Measurements from ENCODE around the gene PORCN. TPM values are rescaled to one million over a fixed set of nuclear protein-coding genes. Genes with fewer than 3 reads are reported as not detected.

Gene PORCN
- total and polyA plus RNA-seq, 4 donors = 0.70 to 4.9 (median 2.8) TPM

DNA sequence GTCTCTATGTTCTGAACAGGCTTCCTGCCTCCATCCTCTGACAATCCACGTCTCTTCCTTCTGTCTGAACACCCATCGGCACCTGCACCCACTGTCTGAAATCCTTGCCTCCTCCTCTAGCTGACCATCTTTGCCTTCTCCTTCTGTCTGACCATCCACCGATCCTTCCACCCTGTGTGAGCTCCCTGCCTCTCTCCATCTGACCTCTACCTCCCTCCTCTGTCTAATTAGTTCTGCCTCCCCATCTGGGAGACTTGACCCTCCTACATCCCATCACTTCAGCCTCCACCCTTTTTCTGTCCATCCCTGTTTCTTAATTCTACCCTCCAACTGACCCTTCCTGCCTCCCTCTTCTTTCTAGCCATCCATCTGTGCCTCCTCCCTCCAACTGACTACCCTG, 48.8 kb upstream of the PORCN start:
- 94% methylated on average over 3 of the region's 3 CpGs for WGBS
- Histone ChIP-seq H3K27me3 (ENCODE audit: control insufficient read depth in 4 of 4, insufficient read depth in 4 of 4, low read length in 3 of 4) (no peaks in the 10 kb centered on the region), H3K4me3 (ENCODE audit: low read depth in 1 of 3, low read length in 3 of 3) (no peak overlapping the region), H3K9me3 (ENCODE audit: control insufficient read depth in 4 of 4, low read length in 3 of 4) (no peaks in the 10 kb centered on the region), H3K27ac (ENCODE audit: low read depth in 1 of 2, low read length in 2 of 2) (no peak overlapping the region), H3K36me3 (ENCODE audit: control insufficient read depth in 4 of 4, insufficient read depth in 3 of 4, low read depth in 1 of 4, low read length in 3 of 4) (no peaks in the 10 kb centered on the region), H3K4me1 (ENCODE audit: control insufficient read depth in 4 of 4, insufficient read depth in 4 of 4, low read length in 3 of 4) (no peaks in the 10 kb centered on the region), H3K9ac (ENCODE audit: low read depth in 1 of 2, low read length in 2 of 2) (no peak overlapping the region)
- no peak for DNase-seq (ENCODE audit: low spot score)
- TF ChIP-seq EGR1 (IDR thresholded peaks at IDR 0.05; ENCODE audit: low read depth in 2 of 2) (no peak), RAD21 (IDR thresholded peaks at IDR 0.05) (no peak), JUND (IDR thresholded peaks at IDR 0.05) (no peak), NR2F2 (IDR thresholded peaks at IDR 0.05) (no peak), HNF4G (IDR thresholded peaks at IDR 0.05) (no peak), SP1 (IDR thresholded peaks at IDR 0.05) (no peak), FOXA2 (IDR thresholded peaks at IDR 0.05) (no peak), YY1 (IDR thresholded peaks at IDR 0.05) (no peak), HNF4A (conservative IDR thresholded peaks at IDR 0.05) (no peak), TAF1 (conservative IDR thresholded peaks at IDR 0.05) (no peak), RXRA (IDR thresholded peaks at IDR 0.05) (no peak), FOXA1 (IDR thresholded peaks at IDR 0.05) (no peak)
- TF ChIP-seq, protein P1, sequence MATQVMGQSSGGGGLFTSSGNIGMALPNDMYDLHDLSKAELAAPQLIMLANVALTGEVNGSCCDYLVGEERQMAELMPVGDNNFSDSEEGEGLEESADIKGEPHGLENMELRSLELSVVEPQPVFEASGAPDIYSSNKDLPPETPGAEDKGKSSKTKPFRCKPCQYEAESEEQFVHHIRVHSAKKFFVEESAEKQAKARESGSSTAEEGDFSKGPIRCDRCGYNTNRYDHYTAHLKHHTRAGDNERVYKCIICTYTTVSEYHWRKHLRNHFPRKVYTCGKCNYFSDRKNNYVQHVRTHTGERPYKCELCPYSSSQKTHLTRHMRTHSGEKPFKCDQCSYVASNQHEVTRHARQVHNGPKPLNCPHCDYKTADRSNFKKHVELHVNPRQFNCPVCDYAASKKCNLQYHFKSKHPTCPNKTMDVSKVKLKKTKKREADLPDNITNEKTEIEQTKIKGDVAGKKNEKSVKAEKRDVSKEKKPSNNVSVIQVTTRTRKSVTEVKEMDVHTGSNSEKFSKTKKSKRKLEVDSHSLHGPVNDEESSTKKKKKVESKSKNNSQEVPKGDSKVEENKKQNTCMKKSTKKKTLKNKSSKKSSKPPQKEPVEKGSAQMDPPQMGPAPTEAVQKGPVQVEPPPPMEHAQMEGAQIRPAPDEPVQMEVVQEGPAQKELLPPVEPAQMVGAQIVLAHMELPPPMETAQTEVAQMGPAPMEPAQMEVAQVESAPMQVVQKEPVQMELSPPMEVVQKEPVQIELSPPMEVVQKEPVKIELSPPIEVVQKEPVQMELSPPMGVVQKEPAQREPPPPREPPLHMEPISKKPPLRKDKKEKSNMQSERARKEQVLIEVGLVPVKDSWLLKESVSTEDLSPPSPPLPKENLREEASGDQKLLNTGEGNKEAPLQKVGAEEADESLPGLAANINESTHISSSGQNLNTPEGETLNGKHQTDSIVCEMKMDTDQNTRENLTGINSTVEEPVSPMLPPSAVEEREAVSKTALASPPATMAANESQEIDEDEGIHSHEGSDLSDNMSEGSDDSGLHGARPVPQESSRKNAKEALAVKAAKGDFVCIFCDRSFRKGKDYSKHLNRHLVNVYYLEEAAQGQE (IDR thresholded peaks at IDR 0.05) = no peak
- TF ChIP-seq, protein P2, sequence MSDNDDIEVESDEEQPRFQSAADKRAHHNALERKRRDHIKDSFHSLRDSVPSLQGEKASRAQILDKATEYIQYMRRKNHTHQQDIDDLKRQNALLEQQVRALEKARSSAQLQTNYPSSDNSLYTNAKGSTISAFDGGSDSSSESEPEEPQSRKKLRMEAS (IDR thresholded peaks at IDR 0.05) = no peak
- TF ChIP-seq, protein P3, sequence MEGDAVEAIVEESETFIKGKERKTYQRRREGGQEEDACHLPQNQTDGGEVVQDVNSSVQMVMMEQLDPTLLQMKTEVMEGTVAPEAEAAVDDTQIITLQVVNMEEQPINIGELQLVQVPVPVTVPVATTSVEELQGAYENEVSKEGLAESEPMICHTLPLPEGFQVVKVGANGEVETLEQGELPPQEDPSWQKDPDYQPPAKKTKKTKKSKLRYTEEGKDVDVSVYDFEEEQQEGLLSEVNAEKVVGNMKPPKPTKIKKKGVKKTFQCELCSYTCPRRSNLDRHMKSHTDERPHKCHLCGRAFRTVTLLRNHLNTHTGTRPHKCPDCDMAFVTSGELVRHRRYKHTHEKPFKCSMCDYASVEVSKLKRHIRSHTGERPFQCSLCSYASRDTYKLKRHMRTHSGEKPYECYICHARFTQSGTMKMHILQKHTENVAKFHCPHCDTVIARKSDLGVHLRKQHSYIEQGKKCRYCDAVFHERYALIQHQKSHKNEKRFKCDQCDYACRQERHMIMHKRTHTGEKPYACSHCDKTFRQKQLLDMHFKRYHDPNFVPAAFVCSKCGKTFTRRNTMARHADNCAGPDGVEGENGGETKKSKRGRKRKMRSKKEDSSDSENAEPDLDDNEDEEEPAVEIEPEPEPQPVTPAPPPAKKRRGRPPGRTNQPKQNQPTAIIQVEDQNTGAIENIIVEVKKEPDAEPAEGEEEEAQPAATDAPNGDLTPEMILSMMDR (IDR thresholded peaks at IDR 0.05; ENCODE audit: low read depth, low read length, missing input control) = no peak
- TF ChIP-seq, protein P4, sequence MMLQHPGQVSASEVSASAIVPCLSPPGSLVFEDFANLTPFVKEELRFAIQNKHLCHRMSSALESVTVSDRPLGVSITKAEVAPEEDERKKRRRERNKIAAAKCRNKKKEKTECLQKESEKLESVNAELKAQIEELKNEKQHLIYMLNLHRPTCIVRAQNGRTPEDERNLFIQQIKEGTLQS (IDR thresholded peaks at IDR 0.05) = no peak
- TF ChIP-seq, protein P5, sequence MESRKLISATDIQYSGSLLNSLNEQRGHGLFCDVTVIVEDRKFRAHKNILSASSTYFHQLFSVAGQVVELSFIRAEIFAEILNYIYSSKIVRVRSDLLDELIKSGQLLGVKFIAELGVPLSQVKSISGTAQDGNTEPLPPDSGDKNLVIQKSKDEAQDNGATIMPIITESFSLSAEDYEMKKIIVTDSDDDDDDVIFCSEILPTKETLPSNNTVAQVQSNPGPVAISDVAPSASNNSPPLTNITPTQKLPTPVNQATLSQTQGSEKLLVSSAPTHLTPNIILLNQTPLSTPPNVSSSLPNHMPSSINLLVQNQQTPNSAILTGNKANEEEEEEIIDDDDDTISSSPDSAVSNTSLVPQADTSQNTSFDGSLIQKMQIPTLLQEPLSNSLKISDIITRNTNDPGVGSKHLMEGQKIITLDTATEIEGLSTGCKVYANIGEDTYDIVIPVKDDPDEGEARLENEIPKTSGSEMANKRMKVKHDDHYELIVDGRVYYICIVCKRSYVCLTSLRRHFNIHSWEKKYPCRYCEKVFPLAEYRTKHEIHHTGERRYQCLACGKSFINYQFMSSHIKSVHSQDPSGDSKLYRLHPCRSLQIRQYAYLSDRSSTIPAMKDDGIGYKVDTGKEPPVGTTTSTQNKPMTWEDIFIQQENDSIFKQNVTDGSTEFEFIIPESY (IDR thresholded peaks at IDR 0.05) = no peak

DNA sequence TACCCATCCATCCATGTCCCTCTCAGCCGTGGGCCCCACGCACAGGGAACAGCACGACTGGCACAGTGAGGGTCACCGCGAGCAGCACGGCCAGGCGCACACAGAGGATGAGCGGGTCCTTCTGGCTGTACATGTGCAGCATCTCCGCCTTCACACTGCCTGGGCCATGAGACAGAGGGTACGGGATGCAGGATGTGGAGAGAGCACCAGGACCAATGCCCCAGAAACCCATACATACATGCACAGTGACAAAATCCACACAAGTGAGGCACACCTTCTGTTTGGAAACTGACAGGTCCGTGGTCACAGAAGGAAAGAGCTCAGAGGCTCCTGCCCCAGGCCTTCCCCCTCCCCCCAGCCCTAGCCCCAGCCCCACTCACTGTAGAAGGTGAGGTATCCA, 48.2 kb upstream of the PORCN start:
- Histone ChIP-seq H3K27ac (ENCODE audit: low read depth in 1 of 2, low read length in 2 of 2) (no peak overlapping the region), H3K27me3 (ENCODE audit: control insufficient read depth in 4 of 4, insufficient read depth in 4 of 4, low read length in 3 of 4) (no peaks in the 10 kb centered on the region), H3K9me3 (ENCODE audit: control insufficient read depth in 4 of 4, low read length in 3 of 4) (no peaks in the 10 kb centered on the region), H3K4me3 (ENCODE audit: low read depth in 1 of 3, low read length in 3 of 3) (no peak overlapping the region), H3K36me3 (ENCODE audit: control insufficient read depth in 4 of 4, insufficient read depth in 3 of 4, low read depth in 1 of 4, low read length in 3 of 4) (no peaks in the 10 kb centered on the region), H3K9ac (ENCODE audit: low read depth in 1 of 2, low read length in 2 of 2) (no peak overlapping the region), H3K4me1 (ENCODE audit: control insufficient read depth in 4 of 4, insufficient read depth in 4 of 4, low read length in 3 of 4) (no peaks in the 10 kb centered on the region)
- no peak for DNase-seq (ENCODE audit: low spot score)
- WGBS = 94% methylated on average over 11 of the region's 11 CpGs
- TF ChIP-seq TAF1 (conservative IDR thresholded peaks at IDR 0.05) = no peak
- no peak for TF ChIP-seq NR2F2 (IDR thresholded peaks at IDR 0.05)
- TF ChIP-seq RXRA (IDR thresholded peaks at IDR 0.05) = no peak
- TF ChIP-seq, protein P1 (IDR thresholded peaks at IDR 0.05) = no peak
- TF ChIP-seq, protein P4 (IDR thresholded peaks at IDR 0.05) = no peak
- no peak for TF ChIP-seq EGR1 (IDR thresholded peaks at IDR 0.05; ENCODE audit: low read depth in 2 of 2)
- no peak for TF ChIP-seq HNF4A (conservative IDR thresholded peaks at IDR 0.05)
- TF ChIP-seq JUND (IDR thresholded peaks at IDR 0.05) = no peak
- TF ChIP-seq FOXA1 (IDR thresholded peaks at IDR 0.05) = no peak
- TF ChIP-seq HNF4G (IDR thresholded peaks at IDR 0.05) = no peak
- TF ChIP-seq YY1 (IDR thresholded peaks at IDR 0.05) = no peak
- no peak for TF ChIP-seq GABPA (IDR thresholded peaks at IDR 0.05 in 1 of 2, conservative IDR thresholded peaks at IDR 0.05 in 1 of 2)
- no peak for TF ChIP-seq SP1 (IDR thresholded peaks at IDR 0.05)
- TF ChIP-seq, protein P2 (IDR thresholded peaks at IDR 0.05) = no peak
- no peak for TF ChIP-seq RAD21 (IDR thresholded peaks at IDR 0.05)
- no peak for TF ChIP-seq FOXA2 (IDR thresholded peaks at IDR 0.05)

Data from liver (tissue), 9 donors.